ENCODE results near the gene BCAR3.

- TF ChIP-seq CTCF (conservative IDR thresholded peaks at IDR 0.05; ENCODE audit: low read depth, low read length) (no peak), MAFK (IDR thresholded peaks at IDR 0.05; ENCODE audit: low read depth, low read length) (no peak)
Measured at GRCh38 chr1:93653656-93654055, 28.0 kb downstream of the BCAR3 start.

Measured in IMR-90 (cell line).